ENCODE data around the gene C2orf69. TPM values are rescaled to one million over a fixed set of nuclear protein-coding genes. Genes with fewer than 3 reads are reported as not detected.

The C2orf69 gene
- total RNA-seq = 10 to 100 TPM; 11.5 to 15.4 (median 12.5) TPM

DNA sequence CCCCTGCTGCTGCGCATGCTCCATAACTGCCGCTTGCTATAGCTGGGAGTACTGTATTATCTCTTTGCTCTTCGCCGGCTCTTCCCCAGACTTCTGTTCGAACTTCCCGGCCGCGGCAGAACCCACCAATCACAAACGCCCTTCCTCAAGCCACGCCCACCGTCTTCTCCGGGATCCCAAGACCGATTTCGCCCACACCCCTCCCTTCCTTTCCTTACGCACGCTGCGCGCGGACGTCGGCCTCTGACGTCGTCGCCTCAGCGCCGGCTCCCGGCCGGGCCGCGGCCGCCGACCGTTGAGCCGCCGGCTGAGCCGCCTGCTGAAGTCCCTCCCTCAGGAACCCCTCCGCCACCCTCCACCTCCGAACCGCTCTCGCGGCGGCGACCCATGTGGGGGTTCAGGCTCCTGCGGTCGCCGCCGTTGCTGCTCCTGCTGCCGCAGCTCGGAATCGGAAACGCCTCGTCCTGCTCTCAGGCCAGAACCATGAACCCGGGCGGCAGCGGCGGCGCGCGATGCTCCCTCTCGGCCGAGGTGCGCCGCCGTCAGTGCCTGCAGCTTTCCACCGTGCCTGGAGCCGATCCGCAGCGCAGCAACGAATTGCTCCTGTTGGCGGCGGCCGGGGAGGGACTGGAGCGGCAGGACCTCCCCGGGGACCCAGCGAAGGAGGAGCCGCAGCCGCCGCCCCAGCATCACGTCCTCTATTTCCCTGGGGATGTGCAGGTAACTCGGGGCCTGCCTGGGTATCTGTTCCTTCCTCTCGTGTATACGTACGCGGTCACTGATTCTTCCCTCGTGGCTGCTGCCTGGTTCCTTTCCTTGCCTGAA lies at the start of gene C2orf69:
Gene C2orf69 (plus strand): TSS at position 242 of the 825 bp plus-strand sequence. CDS start 146 bp downstream, at position 388.
- TF ChIP-seq, protein P1, sequence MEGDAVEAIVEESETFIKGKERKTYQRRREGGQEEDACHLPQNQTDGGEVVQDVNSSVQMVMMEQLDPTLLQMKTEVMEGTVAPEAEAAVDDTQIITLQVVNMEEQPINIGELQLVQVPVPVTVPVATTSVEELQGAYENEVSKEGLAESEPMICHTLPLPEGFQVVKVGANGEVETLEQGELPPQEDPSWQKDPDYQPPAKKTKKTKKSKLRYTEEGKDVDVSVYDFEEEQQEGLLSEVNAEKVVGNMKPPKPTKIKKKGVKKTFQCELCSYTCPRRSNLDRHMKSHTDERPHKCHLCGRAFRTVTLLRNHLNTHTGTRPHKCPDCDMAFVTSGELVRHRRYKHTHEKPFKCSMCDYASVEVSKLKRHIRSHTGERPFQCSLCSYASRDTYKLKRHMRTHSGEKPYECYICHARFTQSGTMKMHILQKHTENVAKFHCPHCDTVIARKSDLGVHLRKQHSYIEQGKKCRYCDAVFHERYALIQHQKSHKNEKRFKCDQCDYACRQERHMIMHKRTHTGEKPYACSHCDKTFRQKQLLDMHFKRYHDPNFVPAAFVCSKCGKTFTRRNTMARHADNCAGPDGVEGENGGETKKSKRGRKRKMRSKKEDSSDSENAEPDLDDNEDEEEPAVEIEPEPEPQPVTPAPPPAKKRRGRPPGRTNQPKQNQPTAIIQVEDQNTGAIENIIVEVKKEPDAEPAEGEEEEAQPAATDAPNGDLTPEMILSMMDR (IDR thresholded peaks at IDR 0.05) = no peak
- ATAC-seq (ENCODE audit: low FRiP score) = peak; percentile 99
- peak; percentile 90 for DNase-seq (ENCODE audit: low spot score)

DNA sequence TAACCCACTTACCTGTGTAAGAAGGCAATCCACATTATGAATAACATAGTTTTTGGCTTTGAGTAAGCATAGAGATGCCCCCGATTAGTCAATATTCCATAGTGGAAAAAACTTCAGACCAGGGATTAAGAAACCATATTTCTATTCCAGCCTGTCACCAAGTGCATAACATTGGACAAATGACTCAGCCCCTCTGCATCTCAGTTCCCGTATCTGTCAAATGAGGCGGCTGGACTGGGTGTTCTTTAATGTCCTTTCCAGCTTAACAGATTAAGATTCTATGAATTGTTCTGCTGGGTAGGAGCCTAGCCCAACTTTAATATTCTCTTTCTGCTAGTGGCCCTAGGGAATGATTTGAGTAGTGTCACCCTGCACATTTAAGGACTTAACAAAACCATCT lies 48.3 kb upstream of the C2orf69 start:
- ATAC-seq (ENCODE audit: low FRiP score) (no peak), DNase-seq (ENCODE audit: low spot score) (no peak)
- TF ChIP-seq, protein P1 (IDR thresholded peaks at IDR 0.05) = no peak

- TF ChIP-seq, protein P1 (IDR thresholded peaks at IDR 0.05) = no peak
- DNase-seq (ENCODE audit: low spot score) (no peak), ATAC-seq (ENCODE audit: low FRiP score) (no peak)
Measured at GRCh38 chr2:199865905-199866304, 45.2 kb upstream of the C2orf69 start.

GRCh38 chr2:199868431-199869226 lies 42.5 kb upstream of the C2orf69 start:
- TF ChIP-seq, protein P1 (IDR thresholded peaks at IDR 0.05) = no peak
- DNase-seq (ENCODE audit: low spot score) (no peak), ATAC-seq (ENCODE audit: low FRiP score) (no peak)

- ATAC-seq (ENCODE audit: low FRiP score) (no peak), DNase-seq (ENCODE audit: low spot score) (no peak)
- TF ChIP-seq, protein P1 (IDR thresholded peaks at IDR 0.05) = no peak
Measured at GRCh38 chr2:199869227-199869541, 41.9 kb upstream of the C2orf69 start.

- ATAC-seq (ENCODE audit: low FRiP score) = no peak
- TF ChIP-seq, protein P1 (IDR thresholded peaks at IDR 0.05) = no peak
- no peak for DNase-seq (ENCODE audit: low spot score)
Measured at GRCh38 chr2:199869653-199870052, 41.4 kb upstream of the C2orf69 start.

Data from omental fat pad (tissue), 4 donors.